GM21390 (cell line): ENCODE results near the gene DISP3.

Source experiments
- ATAC-seq: cut with Tn5 transposase; IDR thresholded peaks from one replicate; pipeline ENCODE4 v1.9.1; 2021; ENCODE audit not compliant: unreplicated experiment

The DISP3 gene

GRCh38 chr1:11455967-11456570 is 22.9 kb upstream of the DISP3 start:
- no peak for ATAC-seq

- no peak for ATAC-seq
Measured at GRCh38 chr1:11456965-11457364, 22.0 kb upstream of the DISP3 start.

GRCh38 chr1:11458811-11459275 is 20.1 kb upstream of the DISP3 start:
- no peak for ATAC-seq

- ATAC-seq = no peak
Measured at GRCh38 chr1:11461531-11462137, 17.3 kb upstream of the DISP3 start.

GRCh38 chr1:11462224-11462923 is 16.6 kb upstream of the DISP3 start:
- ATAC-seq = no peak

- ATAC-seq = no peak
Measured at GRCh38 chr1:11463177-11463576, 15.8 kb upstream of the DISP3 start.

- no peak for ATAC-seq
Measured at GRCh38 chr1:11465307-11465706, 13.6 kb upstream of the DISP3 start.

GRCh38 chr1:11466416-11466815 is 12.5 kb upstream of the DISP3 start:
- no peak for ATAC-seq

GRCh38 chr1:11468878-11469277 is 10.1 kb upstream of the DISP3 start:
- no peak for ATAC-seq

GRCh38 chr1:11470912-11471311 is 8.0 kb upstream of the DISP3 start:
- no peak for ATAC-seq

GRCh38 chr1:11471473-11471872 is 7.5 kb upstream of the DISP3 start:
- no peak for ATAC-seq

GRCh38 chr1:11472284-11472683 is 6.7 kb upstream of the DISP3 start:
- ATAC-seq = no peak

GRCh38 chr1:11472741-11473140 is 6.2 kb upstream of the DISP3 start:
- no peak for ATAC-seq

- ATAC-seq = no peak
Measured at GRCh38 chr1:11473491-11474034, 5.4 kb upstream of the DISP3 start.

- no peak for ATAC-seq
Measured at GRCh38 chr1:11474826-11475225, 4.1 kb upstream of the DISP3 start.

GRCh38 chr1:11475748-11476147 is 3.2 kb upstream of the DISP3 start:
- no peak for ATAC-seq

- ATAC-seq = no peak
Measured at GRCh38 chr1:11479375-11479979, 522 bp downstream of the DISP3 start.

- ATAC-seq = no peak
Measured at GRCh38 chr1:11481019-11481418, 2.1 kb downstream of the DISP3 start.

GRCh38 chr1:11482198-11482597 is 3.2 kb downstream of the DISP3 start:
- ATAC-seq = no peak

- ATAC-seq = no peak
Measured at GRCh38 chr1:11482701-11483479, 3.9 kb downstream of the DISP3 start.
